Measurements from ENCODE around the gene PSMG1. TPM values are rescaled to one million over a fixed set of nuclear protein-coding genes. Genes with fewer than 3 reads are reported as not detected.

The PSMG1 gene
- total RNA-seq, 1 donor from 2014 or later = 49.6 TPM

GRCh38 chr21:39153373-39153772, 29.9 kb downstream of the PSMG1 start:
- TF ChIP-seq CTCF (IDR thresholded peaks at IDR 0.05) = peak; percentile 47
- peaks cover 3% of the 10 kb centered on the region for H3K36me3 Mint-ChIP-seq (ENCODE audit: unreplicated experiment)
- no peak overlapping the region for H3K27ac Mint-ChIP-seq (ENCODE audit: unreplicated experiment)
- H3K4me1 Mint-ChIP-seq (ENCODE audit: unreplicated experiment) = peaks cover 15% of the 10 kb centered on the region
- no peak overlapping the region for H3K4me3 Mint-ChIP-seq (ENCODE audit: unreplicated experiment)
- H3K27me3 Mint-ChIP-seq (ENCODE audit: unreplicated experiment) = no peaks in the 10 kb centered on the region
- DNase-seq (ENCODE audit: extremely low spot score, unreplicated experiment) = no peak
- no peaks in the 10 kb centered on the region for H3K9me3 Mint-ChIP-seq (ENCODE audit: unreplicated experiment)

- H3K4me3 Mint-ChIP-seq (ENCODE audit: unreplicated experiment) = no peak overlapping the region
- peaks cover 11% of the 10 kb centered on the region for H3K4me1 Mint-ChIP-seq (ENCODE audit: unreplicated experiment)
- no peak for DNase-seq (ENCODE audit: extremely low spot score, unreplicated experiment)
- H3K9me3 Mint-ChIP-seq (ENCODE audit: unreplicated experiment) = no peaks in the 10 kb centered on the region
- no peak overlapping the region for H3K27ac Mint-ChIP-seq (ENCODE audit: unreplicated experiment)
- peaks cover 3% of the 10 kb centered on the region for H3K36me3 Mint-ChIP-seq (ENCODE audit: unreplicated experiment)
- H3K27me3 Mint-ChIP-seq (ENCODE audit: unreplicated experiment) = no peaks in the 10 kb centered on the region
- no peak for TF ChIP-seq CTCF (IDR thresholded peaks at IDR 0.05)
These were observed 31.0 kb downstream of the PSMG1 start for GRCh38 chr21:39152271-39152670.

GRCh38 chr21:39150877-39151276, 32.4 kb downstream of the PSMG1 start:
- Mint-ChIP-seq H3K4me1 (ENCODE audit: unreplicated experiment) (peaks cover 5% of the 10 kb centered on the region), H3K4me3 (ENCODE audit: unreplicated experiment) (no peak overlapping the region), H3K9me3 (ENCODE audit: unreplicated experiment) (peaks cover 8% of the 10 kb centered on the region), H3K36me3 (ENCODE audit: unreplicated experiment) (peaks cover 5% of the 10 kb centered on the region), H3K27me3 (ENCODE audit: unreplicated experiment) (no peaks in the 10 kb centered on the region), H3K27ac (ENCODE audit: unreplicated experiment) (no peak overlapping the region)
- DNase-seq (ENCODE audit: extremely low spot score, unreplicated experiment) = no peak
- no peak for TF ChIP-seq CTCF (IDR thresholded peaks at IDR 0.05)

GRCh38 chr21:39150316-39150715, 32.9 kb downstream of the PSMG1 start:
- Mint-ChIP-seq H3K36me3 (ENCODE audit: unreplicated experiment) (peaks cover 5% of the 10 kb centered on the region), H3K27ac (ENCODE audit: unreplicated experiment) (no peak overlapping the region), H3K4me3 (ENCODE audit: unreplicated experiment) (no peak overlapping the region), H3K9me3 (ENCODE audit: unreplicated experiment) (peaks cover 13% of the 10 kb centered on the region), H3K27me3 (ENCODE audit: unreplicated experiment) (no peaks in the 10 kb centered on the region), H3K4me1 (ENCODE audit: unreplicated experiment) (no peaks in the 10 kb centered on the region)
- no peak for TF ChIP-seq CTCF (IDR thresholded peaks at IDR 0.05)
- no peak for DNase-seq (ENCODE audit: extremely low spot score, unreplicated experiment)

- H3K4me1 Mint-ChIP-seq (ENCODE audit: unreplicated experiment) = no peaks in the 10 kb centered on the region
- no peaks in the 10 kb centered on the region for H3K27me3 Mint-ChIP-seq (ENCODE audit: unreplicated experiment)
- H3K27ac Mint-ChIP-seq (ENCODE audit: unreplicated experiment) = no peak overlapping the region
- H3K9me3 Mint-ChIP-seq (ENCODE audit: unreplicated experiment) = peaks cover 15% of the 10 kb centered on the region
- H3K36me3 Mint-ChIP-seq (ENCODE audit: unreplicated experiment) = peaks cover 5% of the 10 kb centered on the region
- DNase-seq (ENCODE audit: extremely low spot score, unreplicated experiment) = no peak
- no peak overlapping the region for H3K4me3 Mint-ChIP-seq (ENCODE audit: unreplicated experiment)
- no peak for TF ChIP-seq CTCF (IDR thresholded peaks at IDR 0.05)
These were observed 33.4 kb downstream of the PSMG1 start for GRCh38 chr21:39149882-39150281.
